B cell (primary cell): ENCODE measurements around the gene UBE2B. TPM values are rescaled to one million over a fixed set of nuclear protein-coding genes. Genes with fewer than 3 reads are reported as not detected.

Experiments used
- ATAC-seq: fragments of 200-7000 bp; cut with Tn5 transposase; one replicate; pipeline ENCODE4 v1.10.0; 2021; ENCODE audit warnings: low read depth, mild to moderate bottlenecking, moderate number of reproducible peaks, moderate library complexity
- CTCF ChIA-PET: fragments of 350-600 bp; sonication (Branson Sonifier 250); formaldehyde crosslinking; loops from one replicate; lab custom pipeline; 2021; ENCODE audit warnings: antibody characterized with exemption, inconsistent platforms; lab: Charles Lee
- POLR2A ChIA-PET: fragments of 350-600 bp; sonication (Branson Sonifier 250); formaldehyde crosslinking; loops from one replicate; lab custom pipeline; 2021; ENCODE audit warnings: antibody characterized with exemption; lab: Charles Lee
- DNase-seq: peaks from one replicate; pipeline ENCODE4 v3.0.0; 2013
- H2AFZ ChIP-seq: 2 replicates; pipeline ENCODE4 v1.6.1; 2012; ENCODE audit warnings: mild to moderate bottlenecking, low read depth, low read length; ENCODE audit not compliant: insufficient read depth, poor library complexity, severe bottlenecking
- H3K27ac ChIP-seq, 2 donors: 1 replicate in 1 of 2; 2 replicates in 1 of 2; pipeline ENCODE4 v1.5.1; 2012 to 2013; ENCODE audit warnings: low read length in 2 of 2, mild to moderate bottlenecking in 2 of 2, moderate library complexity in 1 of 2
- H3K27me3 ChIP-seq, 4 experiments: fragments of 200-600 bp in 1 of 4; sonication (generic) in 1 of 4; replicated peaks in 1 of 4; 1 replicate in 2 of 4; 2 replicates in 2 of 4; pipeline versions ENCODE4 v1.6.1 to v1.7.0; 2013 to 2016; ENCODE audit warnings: low read length in 3 of 4, mild to moderate bottlenecking in 2 of 4, mixed read lengths in 1 of 4, moderate library complexity in 1 of 4; ENCODE audit not compliant: insufficient read depth in 4 of 4, control insufficient read depth in 3 of 4; ENCODE audit errors: control extremely low read depth in 1 of 4
- H3K36me3 ChIP-seq, 2 experiments: replicated peaks in 1 of 2; 1 replicate in 1 of 2; 2 replicates in 1 of 2; pipeline versions ENCODE4 v1.6.1 to v1.7.1; 2013; ENCODE audit warnings: low read length in 1 of 2; ENCODE audit not compliant: insufficient read depth in 2 of 2, control insufficient read depth in 1 of 2; ENCODE audit errors: control extremely low read depth in 1 of 2, extremely low read depth in 1 of 2
- H3K4me1 ChIP-seq, 2 donors: fragments of 200-600 bp in 1 of 2; sonication (generic) in 1 of 2; 1 replicate in 1 of 2; 2 replicates in 1 of 2; pipeline versions ENCODE4 v1.5.1 to v1.6.1; 2013 to 2017; ENCODE audit warnings: low read length in 2 of 2; ENCODE audit not compliant: control insufficient read depth in 2 of 2, insufficient read depth in 2 of 2
- H3K4me2 ChIP-seq: replicated peaks from 2 replicates; pipeline ENCODE3; 2012; ENCODE audit warnings: mild to moderate bottlenecking, low read depth, low read length; ENCODE audit not compliant: poor library complexity, severe bottlenecking
- H3K4me3 ChIP-seq, 5 experiments: fragments of 200-600 bp in 1 of 5; sonication (generic) in 1 of 5; 1 replicate in 3 of 5; 2 replicates in 2 of 5; pipeline versions ENCODE4 v1.5.1 to v1.7.0; 2011 to 2016; ENCODE audit warnings: low read length in 4 of 5, mild to moderate bottlenecking in 4 of 5, low read depth in 2 of 5, control low read depth in 1 of 5, moderate library complexity in 1 of 5; ENCODE audit not compliant: insufficient read depth in 1 of 5; ENCODE audit errors: control extremely low read depth in 1 of 5, extremely low read depth in 1 of 5
- H3K79me2 ChIP-seq: fragments of 200-600 bp; sonication (generic); one replicate; pipeline ENCODE4 v1.6.0; 2016; ENCODE audit warnings: low read length; ENCODE audit not compliant: control insufficient read depth, insufficient read depth
- H3K9ac ChIP-seq: fragments of 200-600 bp; sonication (generic); 2 replicates; pipeline ENCODE4 v1.6.1; 2017; ENCODE audit warnings: mild to moderate bottlenecking, low read length, moderate library complexity
- H3K9me3 ChIP-seq, 3 donors: one replicate each; pipeline versions ENCODE4 v1.6.1 to v1.7.1; 2013; ENCODE audit warnings: low read length in 2 of 3; ENCODE audit not compliant: control insufficient read depth in 2 of 3, insufficient read depth in 1 of 3; ENCODE audit errors: control extremely low read depth in 1 of 3
- H4K20me1 ChIP-seq: 2 replicates; pipeline ENCODE4 v1.6.0; 2012; ENCODE audit warnings: mild to moderate bottlenecking, low read length; ENCODE audit not compliant: insufficient read depth, control insufficient read depth, poor library complexity, severe bottlenecking
- H3K27ac Mint-ChIP-seq: one replicate; pipeline ENCODE4 v1.8.0; 2021; ENCODE audit warnings: mixed read lengths
- H3K27me3 Mint-ChIP-seq: one replicate; pipeline ENCODE4 v1.8.0; 2021; ENCODE audit warnings: mixed read lengths
- H3K4me1 Mint-ChIP-seq: one replicate; pipeline ENCODE4 v1.8.0; 2021; ENCODE audit warnings: mixed read lengths
- H3K4me3 Mint-ChIP-seq: one replicate; pipeline ENCODE4 v1.8.0; 2021; ENCODE audit warnings: mixed read lengths
- H3K9me3 Mint-ChIP-seq: one replicate; pipeline ENCODE4 v1.8.0; 2022; ENCODE audit warnings: mixed read lengths; ENCODE audit not compliant: insufficient read depth
- EZH2 ChIP-seq: IDR thresholded peaks from 2 replicates; pipeline ENCODE4 v1.6.1; 2012; ENCODE audit warnings: borderline replicate concordance, low read depth, mild to moderate bottlenecking, moderate library complexity, low read length; ENCODE audit not compliant: insufficient read depth, poor library complexity, severe bottlenecking
- WGBS: methylation state at CpG from one replicate; pipeline ENCODE4 v1.1.5; 2013; ENCODE audit warnings: missing lambda C conversion rate; ENCODE audit not compliant: insufficient coverage; 5-methylcytosine and 5-hydroxymethylcytosine counted together
- intact Hi-C: fragments of 100-400 bp; cut with micrococcal nuclease; formaldehyde crosslinking; loops from one replicate; pipeline ENCODE4 v1.10.0; 2022
- polyA plus RNA-seq: library from polyadenylated mRNA; depleted of rRNA; stranded (reverse); fragments of >200 nt; gene quantifications from 2 replicates; pipeline ENCODE4 v1.2.3, GENCODE V29; 2012
- total RNA-seq, 2 donors: library from RNA; stranded (reverse); fragments of 120-200 nt in 1 of 2; gene quantifications; 1 replicate in 1 of 2; 2 replicates in 1 of 2; pipeline versions ENCODE4 v1.2.3 to v1.2.4, GENCODE V29; 2013 to 2022
- TF ChIP-seq, protein P1 (sequence below): fragments of 200-600 bp; IDR thresholded peaks from one replicate; pipeline ENCODE4 v1.8.0; 2022; ENCODE audit warnings: antibody characterized with exemption, mild to moderate bottlenecking

The UBE2B gene
- total and polyA plus RNA-seq, 2 donors (not counting 1 experiment from before 2014, with no cell fraction given): 23.0 to 106 TPM

DNA sequence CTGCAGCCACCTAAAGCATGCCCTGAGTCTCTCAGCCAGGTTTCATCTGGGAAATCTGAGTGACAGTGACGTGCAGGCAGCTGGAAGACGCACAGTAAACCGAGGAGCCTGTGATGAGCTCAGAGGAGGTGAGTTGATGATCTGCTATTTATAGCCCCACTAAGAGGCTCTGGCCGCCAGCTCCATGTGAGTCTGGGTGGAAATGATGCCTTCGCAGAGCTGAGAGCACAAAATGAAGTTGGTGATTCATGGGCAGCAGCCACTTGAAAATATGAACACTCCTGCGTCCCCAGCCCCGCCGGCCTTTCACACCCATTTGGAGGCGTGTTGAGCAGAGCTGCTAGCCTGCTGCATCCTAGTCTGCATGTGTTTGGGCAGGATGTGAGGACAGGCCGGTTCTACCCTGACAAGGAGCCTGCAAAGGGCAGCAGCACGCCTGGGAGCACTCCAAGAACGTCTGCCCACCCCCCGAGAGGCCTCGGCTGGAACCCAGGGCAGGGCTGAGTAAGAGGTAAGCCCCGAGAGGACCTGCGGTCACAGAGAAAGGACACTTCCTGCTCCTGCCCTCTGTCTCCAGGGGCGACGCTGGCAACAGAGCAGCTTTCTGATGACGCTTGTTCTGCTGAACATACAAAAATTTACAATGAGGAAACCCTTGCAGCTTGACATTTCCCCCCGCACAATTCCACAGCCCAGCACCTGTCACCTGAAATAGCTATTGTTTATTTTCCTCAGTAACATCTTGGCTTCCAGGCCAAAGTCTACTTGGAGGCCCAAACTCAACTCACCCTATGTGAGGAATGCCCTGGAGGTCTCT, 65.4 kb downstream of the UBE2B start:
- Mint-ChIP-seq H3K27ac (peak overlapping the region; percentile 70), H3K9me3 (no peaks in the 10 kb centered on the region), H3K4me3 (peak overlapping the region; percentile 53), H3K27me3 (no peaks in the 10 kb centered on the region), H3K4me1 (peaks cover 30% of the 10 kb centered on the region)
- Histone ChIP-seq H3K9me3 (peaks cover 0 to 3% (median 0%) of the 10 kb centered on the region in 3 donors), H3K4me1 (peaks cover 12 to 17% of the 10 kb centered on the region in 2 donors), H3K9ac (peak overlapping the region; percentile 41), H3K79me2 (no peaks in the 10 kb centered on the region), H3K27me3 (peaks cover 0 to 3% (median 0%) of the 10 kb centered on the region in 4 experiments), H3K36me3 (no peaks in the 10 kb centered on the region), H3K4me2 (peak overlapping the region; percentile 72), H3K27ac (peak overlapping the region; percentile 43 to 64), H4K20me1 (no peaks in the 10 kb centered on the region), H2AFZ (peak overlapping the region; percentile 80), H3K4me3 (peak overlapping the region in 2 of 5 experiments; percentile 18 to 44)
- POLR2A ChIA-PET: interaction anchor here (0.9 to 2.0 kb wide), 7 partner anchors 10 to 90 kb away, joined by 3 to 25 read pairs (median 5); partner anchors contain the start of gene CDKN2AIPNL
- 16% methylated on average over 20 of the region's 20 CpGs for WGBS
- no peak for TF ChIP-seq EZH2
- TF ChIP-seq, protein P1, sequence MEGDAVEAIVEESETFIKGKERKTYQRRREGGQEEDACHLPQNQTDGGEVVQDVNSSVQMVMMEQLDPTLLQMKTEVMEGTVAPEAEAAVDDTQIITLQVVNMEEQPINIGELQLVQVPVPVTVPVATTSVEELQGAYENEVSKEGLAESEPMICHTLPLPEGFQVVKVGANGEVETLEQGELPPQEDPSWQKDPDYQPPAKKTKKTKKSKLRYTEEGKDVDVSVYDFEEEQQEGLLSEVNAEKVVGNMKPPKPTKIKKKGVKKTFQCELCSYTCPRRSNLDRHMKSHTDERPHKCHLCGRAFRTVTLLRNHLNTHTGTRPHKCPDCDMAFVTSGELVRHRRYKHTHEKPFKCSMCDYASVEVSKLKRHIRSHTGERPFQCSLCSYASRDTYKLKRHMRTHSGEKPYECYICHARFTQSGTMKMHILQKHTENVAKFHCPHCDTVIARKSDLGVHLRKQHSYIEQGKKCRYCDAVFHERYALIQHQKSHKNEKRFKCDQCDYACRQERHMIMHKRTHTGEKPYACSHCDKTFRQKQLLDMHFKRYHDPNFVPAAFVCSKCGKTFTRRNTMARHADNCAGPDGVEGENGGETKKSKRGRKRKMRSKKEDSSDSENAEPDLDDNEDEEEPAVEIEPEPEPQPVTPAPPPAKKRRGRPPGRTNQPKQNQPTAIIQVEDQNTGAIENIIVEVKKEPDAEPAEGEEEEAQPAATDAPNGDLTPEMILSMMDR: no peak
- CTCF ChIA-PET: interaction anchor here (0.6 to 2.6 kb wide), 9 partner anchors 8 to 144 kb away, joined by 3 to 13 read pairs (median 4); partner anchors contain the start of gene CDKN2AIPNL
- ATAC-seq (peak; percentile 96), DNase-seq (peak; percentile 76)
- intact Hi-C loops: loop anchor here (1.0 to 2.0 kb wide), 4 partner anchors 11 to 88 kb away; partner anchors contain the start of gene UBE2B
